Naive thymus-derived CD4-positive, alpha-beta T cell (primary cell): ENCODE results near the gene SLC22A1. TPM values are rescaled to one million over a fixed set of nuclear protein-coding genes. Genes with fewer than 3 reads are reported as not detected.

Experiments used
- ATAC-seq: fragments of 150-1000 bp; cut with Tn5 transposase; 2 replicates; pipeline ENCODE4 v1.10.0; 2021; ENCODE audit warnings: mild to moderate bottlenecking, moderate library complexity
- CTCF ChIA-PET: fragments of 350-600 bp; sonication (Branson Sonifier 250); formaldehyde crosslinking; loops from one replicate; lab custom pipeline; 2021; ENCODE audit warnings: antibody characterized with exemption; lab: Charles Lee
- POLR2A ChIA-PET: fragments of 350-600 bp; sonication (Branson Sonifier 250); formaldehyde crosslinking; loops from one replicate; lab custom pipeline; 2021; ENCODE audit warnings: antibody characterized with exemption, inconsistent platforms; lab: Charles Lee
- DNase-seq, 9 donors: peaks; one replicate each; pipeline versions ENCODE4 v3.0.0 to v3.0.0-alpha.2; 2020 to 2022; ENCODE audit warnings: mixed read lengths in 1 of 9
- H3K27ac ChIP-seq: one replicate; pipeline ENCODE4 v1.7.0; 2013; ENCODE audit warnings: mild to moderate bottlenecking, low read depth, low read length, moderate library complexity
- H3K27me3 ChIP-seq, 2 donors: one replicate each; pipeline ENCODE4 v1.7.0; 2013; ENCODE audit warnings: low read length in 2 of 2, mild to moderate bottlenecking in 2 of 2, moderate library complexity in 2 of 2; ENCODE audit not compliant: control insufficient read depth in 2 of 2, insufficient read depth in 2 of 2
- H3K36me3 ChIP-seq, 3 experiments: 1 replicate in 2 of 3; 2 replicates in 1 of 3; pipeline ENCODE4 v1.7.0; 2013; ENCODE audit warnings: low read length in 3 of 3, mild to moderate bottlenecking in 3 of 3, moderate library complexity in 1 of 3; ENCODE audit not compliant: insufficient read depth in 3 of 3, control insufficient read depth in 2 of 3
- H3K4me1 ChIP-seq, 2 donors: one replicate each; pipeline ENCODE4 v1.7.0; 2013; ENCODE audit warnings: low read length in 2 of 2, mild to moderate bottlenecking in 2 of 2, moderate library complexity in 1 of 2; ENCODE audit not compliant: control insufficient read depth in 2 of 2, insufficient read depth in 2 of 2
- H3K4me3 ChIP-seq: 2 replicates; pipeline ENCODE4 v1.7.0; 2013; ENCODE audit warnings: mild to moderate bottlenecking, low read length
- H3K9me3 ChIP-seq, 3 experiments: 1 replicate in 2 of 3; 2 replicates in 1 of 3; pipeline ENCODE4 v1.7.0; 2013; ENCODE audit warnings: low read length in 3 of 3; ENCODE audit not compliant: control insufficient read depth in 2 of 3
- H3K27ac Mint-ChIP-seq, 9 donors: one replicate each; pipeline ENCODE4 v1.8.0; 2020 to 2022; ENCODE audit warnings: mixed read lengths in 9 of 9, mild to moderate bottlenecking in 8 of 9, moderate library complexity in 5 of 9, inconsistent platforms in 2 of 9
- H3K27me3 Mint-ChIP-seq, 5 donors: one replicate each; pipeline ENCODE4 v1.8.0; 2021 to 2022; ENCODE audit warnings: mixed read lengths in 5 of 5, mild to moderate bottlenecking in 1 of 5
- H3K36me3 Mint-ChIP-seq, 5 donors: one replicate each; pipeline ENCODE4 v1.8.0; 2020 to 2022; ENCODE audit warnings: mixed read lengths in 5 of 5, mild to moderate bottlenecking in 3 of 5, inconsistent platforms in 1 of 5
- H3K4me1 Mint-ChIP-seq, 7 donors: one replicate each; pipeline ENCODE4 v1.8.0; 2020 to 2022; ENCODE audit warnings: mixed read lengths in 7 of 7, mild to moderate bottlenecking in 3 of 7, inconsistent platforms in 1 of 7
- H3K4me3 Mint-ChIP-seq, 10 donors: one replicate each; pipeline ENCODE4 v1.8.0; 2020 to 2022; ENCODE audit warnings: mild to moderate bottlenecking in 10 of 10, mixed read lengths in 10 of 10, moderate library complexity in 6 of 10, inconsistent platforms in 2 of 10
- H3K9me3 Mint-ChIP-seq, 11 donors: one replicate each; pipeline ENCODE4 v1.8.0; 2020 to 2022; ENCODE audit warnings: mixed read lengths in 11 of 11, mild to moderate bottlenecking in 4 of 11, inconsistent platforms in 1 of 11, moderate library complexity in 1 of 11
- intact Hi-C, 2 donors: fragments of 100-400 bp; cut with micrococcal nuclease; formaldehyde crosslinking; loops; one replicate each; pipeline ENCODE4 v1.15.1; 2023
- polyA plus RNA-seq, 2 donors: library from polyadenylated mRNA; unstranded; fragments of 300-500 nt; fragmentation: Illumina TruSeq; gene quantifications; one replicate each; pipeline ENCODE4 v1.2.3, GENCODE V29; 2021
- total RNA-seq, 6 experiments: library from RNA in 5 of 6; stranded (reverse) in 5 of 6; gene quantifications; 1 replicate in 5 of 6; 2 replicates in 1 of 6; pipeline ENCODE4 v1.2.3 and lab custom pipeline; 2021 to 2026

Gene SLC22A1
- total and polyA plus RNA-seq, 7 experiments from 2014 or later: 0.39 to 2.2 (median 1.3) TPM; not detected in 3

DNA sequence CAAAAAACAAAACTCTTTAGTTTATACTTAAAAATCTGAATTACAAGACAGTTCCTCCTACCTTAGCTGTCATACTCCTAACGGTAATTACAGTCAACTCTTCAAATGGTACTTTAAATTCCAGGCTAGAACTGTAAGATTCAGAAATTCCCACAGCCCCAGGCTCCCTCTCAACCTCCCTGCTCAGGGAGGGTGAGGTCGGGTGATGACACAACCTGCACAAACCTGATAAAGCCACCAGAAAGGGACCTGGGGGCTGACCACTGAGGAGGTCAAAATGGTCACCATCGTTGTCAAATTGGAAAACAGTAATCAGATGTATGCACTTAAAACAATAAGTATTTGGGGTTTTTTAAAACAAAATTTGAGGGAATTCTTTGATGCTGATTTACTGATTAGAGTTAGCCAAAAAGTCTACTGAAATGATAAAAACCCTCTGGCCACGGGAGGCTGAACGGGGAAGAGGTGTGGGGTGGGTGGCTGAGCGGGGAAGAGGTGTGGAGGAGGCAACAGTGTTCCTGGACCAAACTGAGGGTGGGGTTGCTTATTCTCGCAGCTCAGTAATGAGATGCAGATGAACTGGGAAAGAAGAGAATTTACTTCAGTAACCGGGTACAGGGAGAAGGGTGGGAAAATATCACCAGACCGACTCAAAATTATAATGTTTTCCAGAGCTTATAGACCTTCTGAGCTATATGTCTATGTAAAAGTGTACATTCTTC, 52.4 kb downstream of the SLC22A1 start:
- intact Hi-C loops: no loop called here

DNA sequence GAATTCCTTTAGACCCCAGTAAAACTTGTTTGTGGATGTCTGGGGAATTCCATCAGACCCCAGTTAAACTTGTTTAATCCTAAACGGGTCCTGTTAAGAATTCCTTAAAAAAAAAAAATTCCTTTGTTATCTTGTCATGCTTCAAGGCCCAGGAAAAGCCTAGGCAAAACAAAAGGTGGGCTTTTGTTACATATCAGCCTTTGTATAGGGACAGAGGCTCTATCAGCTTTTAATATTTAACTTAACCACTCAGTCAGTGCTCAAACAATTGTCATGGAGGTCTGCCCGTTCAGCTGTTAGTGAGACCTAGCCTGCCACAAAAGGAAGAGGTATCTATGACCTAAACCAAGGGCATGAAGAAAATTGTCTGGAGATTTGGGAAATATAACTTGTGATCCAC, 53.1 kb downstream of the SLC22A1 start:
- Histone ChIP-seq H3K4me1 (no peaks in the 10 kb centered on the region), H3K4me3 (no peak overlapping the region), H3K9me3 (no peaks in the 10 kb centered on the region), H3K27me3 (peaks cover 0 to 5% of the 10 kb centered on the region in 2 donors), H3K36me3 (no peaks in the 10 kb centered on the region), H3K27ac (no peak overlapping the region)
- DNase-seq (no peak), ATAC-seq (no peak)
- Mint-ChIP-seq H3K4me3 (no peak overlapping the region), H3K27ac (no peak overlapping the region), H3K27me3 (peaks cover 5 to 32% (median 23%) of the 10 kb centered on the region in 5 donors), H3K36me3 (no peaks in the 10 kb centered on the region), H3K4me1 (no peaks in the 10 kb centered on the region), H3K9me3 (peaks cover 0 to 3% (median 0%) of the 10 kb centered on the region in 11 donors)
- intact Hi-C loops: no loop called here
- CTCF ChIA-PET: interaction anchor here (0.5 kb wide), 1 partner anchor 337 kb away, joined by 4 read pairs; no protein-coding TSS in a partner anchor
- POLR2A ChIA-PET: no interaction called here

More for the DNA sequence above, 52.4 kb downstream of the SLC22A1 start:
- POLR2A ChIA-PET: no interaction called here
- Mint-ChIP-seq H3K4me3 (no peak overlapping the region), H3K27me3 (peaks cover 5 to 32% (median 23%) of the 10 kb centered on the region in 5 donors), H3K4me1 (no peaks in the 10 kb centered on the region), H3K9me3 (peaks cover 0 to 3% (median 0%) of the 10 kb centered on the region in 11 donors), H3K27ac (no peak overlapping the region), H3K36me3 (no peaks in the 10 kb centered on the region)
- no peaks in the 10 kb centered on the region for H3K9me3 ChIP-seq
- ATAC-seq (no peak), DNase-seq (no peak)
- CTCF ChIA-PET: interaction anchor here (0.5 kb wide), 1 partner anchor 338 kb away, joined by 4 read pairs; no protein-coding TSS in a partner anchor
- no peaks in the 10 kb centered on the region for H3K4me1 ChIP-seq
- no peak overlapping the region for H3K27ac ChIP-seq
- H3K36me3 ChIP-seq: no peaks in the 10 kb centered on the region
- peaks cover 0 to 5% of the 10 kb centered on the region in 2 donors for H3K27me3 ChIP-seq
- H3K4me3 ChIP-seq: no peak overlapping the region

DNA sequence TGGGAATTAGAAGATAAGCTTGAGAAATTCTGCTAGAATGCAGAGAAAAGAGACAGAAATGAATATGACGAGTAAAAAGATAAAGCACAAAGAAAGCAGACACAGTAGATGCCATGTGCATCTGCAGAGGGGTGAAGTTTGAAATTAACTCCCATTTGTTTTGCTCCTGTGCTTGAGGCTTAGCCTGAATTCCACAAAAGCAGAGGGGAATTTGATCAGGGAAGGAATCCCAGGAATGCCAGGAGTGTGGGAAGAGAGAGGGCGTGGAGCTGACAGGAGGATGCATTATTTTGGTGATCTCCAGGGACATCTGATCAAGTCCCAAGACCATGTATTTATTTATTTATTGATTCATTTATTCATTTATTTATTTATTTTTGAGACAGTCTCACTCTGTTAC, 55.6 kb downstream of the SLC22A1 start:
- POLR2A ChIA-PET: no interaction called here
- Histone ChIP-seq H3K4me1 (no peaks in the 10 kb centered on the region), H3K27me3 (no peaks in the 10 kb centered on the region), H3K27ac (no peak overlapping the region), H3K9me3 (no peaks in the 10 kb centered on the region), H3K36me3 (no peaks in the 10 kb centered on the region), H3K4me3 (no peak overlapping the region)
- CTCF ChIA-PET: no interaction called here
- intact Hi-C loops: no loop called here
- ATAC-seq (no peak), DNase-seq (no peak)
- H3K27me3 Mint-ChIP-seq: peaks cover 10 to 20% (median 14%) of the 10 kb centered on the region in 5 donors
- H3K36me3 Mint-ChIP-seq: no peaks in the 10 kb centered on the region
- H3K4me3 Mint-ChIP-seq: no peak overlapping the region
- no peaks in the 10 kb centered on the region for H3K4me1 Mint-ChIP-seq
- H3K27ac Mint-ChIP-seq: no peak overlapping the region
- H3K9me3 Mint-ChIP-seq: peaks cover 0 to 2% (median 0%) of the 10 kb centered on the region in 11 donors

DNA sequence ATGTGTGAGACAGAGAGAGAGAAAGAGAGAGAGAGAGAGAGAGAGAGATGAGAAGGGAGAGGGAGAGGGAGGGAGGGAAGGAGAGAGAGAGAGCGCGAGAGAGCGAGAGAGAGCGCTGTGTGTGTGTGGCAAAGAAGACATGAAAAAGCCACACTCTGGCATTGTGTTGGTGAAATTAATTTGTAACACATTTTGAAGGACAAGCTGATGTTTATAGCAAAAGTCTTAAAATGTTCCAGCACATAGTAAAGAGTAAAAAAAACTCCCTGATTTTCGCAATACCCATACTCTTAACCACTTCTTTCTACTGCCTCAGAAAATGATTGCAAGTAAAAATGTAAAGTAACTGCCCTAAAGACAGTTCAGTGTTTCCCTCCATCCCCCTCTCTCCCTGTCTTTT, 56.7 kb downstream of the SLC22A1 start:
- ATAC-seq: no peak
- peaks cover 0 to 2% (median 0%) of the 10 kb centered on the region in 11 donors for H3K9me3 Mint-ChIP-seq
- no peaks in the 10 kb centered on the region for H3K9me3 ChIP-seq
- no peak overlapping the region for H3K27ac Mint-ChIP-seq
- no peak overlapping the region for H3K27ac ChIP-seq
- H3K4me1 ChIP-seq: no peaks in the 10 kb centered on the region
- peaks cover 6 to 22% (median 14%) of the 10 kb centered on the region in 5 donors for H3K27me3 Mint-ChIP-seq
- H3K4me1 Mint-ChIP-seq: no peaks in the 10 kb centered on the region
- no peaks in the 10 kb centered on the region for H3K36me3 Mint-ChIP-seq
- H3K36me3 ChIP-seq: no peaks in the 10 kb centered on the region
- POLR2A ChIA-PET: no interaction called here
- CTCF ChIA-PET: interaction anchor here (0.6 kb wide), 1 partner anchor 1355 kb away, joined by 3 read pairs; no protein-coding TSS in a partner anchor
- no peak overlapping the region for H3K4me3 Mint-ChIP-seq
- no peaks in the 10 kb centered on the region for H3K27me3 ChIP-seq
- H3K4me3 ChIP-seq: no peak overlapping the region
- intact Hi-C loops: no loop called here
- no peak for DNase-seq

DNA sequence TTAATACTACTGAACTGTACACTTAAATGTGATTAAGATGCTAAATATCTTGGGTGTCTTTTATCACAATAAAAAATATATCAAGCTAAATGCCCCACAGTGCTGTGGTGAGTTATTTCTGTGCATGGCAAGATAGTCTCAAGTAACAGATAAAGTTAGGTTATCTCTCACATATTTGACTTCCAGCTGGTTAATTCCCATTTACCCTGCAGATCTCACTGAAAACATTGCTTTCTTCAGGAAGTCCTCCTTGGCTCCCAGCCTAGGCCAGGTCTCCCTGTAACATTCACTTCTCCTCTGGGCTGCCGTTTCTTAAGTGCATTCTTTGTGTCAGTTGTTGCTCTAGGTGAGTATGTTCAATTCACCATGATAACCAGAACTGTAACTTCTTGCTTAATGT, 59.1 kb downstream of the SLC22A1 start:
- ATAC-seq: no peak
- intact Hi-C loops: no loop called here

DNA sequence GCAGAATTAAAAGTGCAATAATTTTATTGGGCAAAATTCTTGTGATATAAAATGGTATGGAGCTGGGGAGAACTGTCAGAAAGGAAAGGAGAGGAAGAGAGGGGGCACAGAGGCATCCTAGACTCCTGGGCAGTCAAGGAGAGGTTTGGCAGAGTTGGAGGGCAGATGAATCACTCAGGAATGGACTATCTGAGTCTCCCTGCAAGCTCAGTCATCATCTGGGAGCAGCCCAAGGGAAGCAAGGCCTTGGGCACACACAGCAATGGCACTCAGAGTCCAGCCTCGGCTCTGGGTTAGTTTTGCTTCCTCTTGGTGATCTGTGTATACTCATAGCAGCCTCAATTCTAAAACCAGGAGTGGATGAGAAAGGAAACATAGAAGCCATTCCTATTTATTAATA, 67.2 kb downstream of the SLC22A1 start:
- H3K4me1 Mint-ChIP-seq: no peaks in the 10 kb centered on the region
- Histone ChIP-seq H3K36me3 (no peaks in the 10 kb centered on the region), H3K27ac (no peak overlapping the region), H3K4me3 (no peak overlapping the region), H3K9me3 (peaks cover 0 to 11% (median 0%) of the 10 kb centered on the region in 3 experiments), H3K27me3 (no peaks in the 10 kb centered on the region), H3K4me1 (no peaks in the 10 kb centered on the region)
- ChIA-PET CTCF (no interaction called here), POLR2A (no interaction called here)
- ATAC-seq (no peak), DNase-seq (no peak)
- intact Hi-C loops: no loop called here
- H3K9me3 Mint-ChIP-seq: peaks cover 6 to 52% (median 21%) of the 10 kb centered on the region in 11 donors
- H3K27me3 Mint-ChIP-seq: peaks cover 0 to 27% (median 15%) of the 10 kb centered on the region in 5 donors
- H3K36me3 Mint-ChIP-seq: peaks cover 0 to 11% (median 6%) of the 10 kb centered on the region in 5 donors
- no peak overlapping the region for H3K27ac Mint-ChIP-seq
- no peak overlapping the region for H3K4me3 Mint-ChIP-seq

More for the DNA sequence above, 59.1 kb downstream of the SLC22A1 start:
- DNase-seq: no peak
- Histone ChIP-seq H3K27me3 (no peaks in the 10 kb centered on the region), H3K4me1 (no peaks in the 10 kb centered on the region), H3K27ac (no peak overlapping the region), H3K9me3 (no peaks in the 10 kb centered on the region), H3K4me3 (no peak overlapping the region), H3K36me3 (no peaks in the 10 kb centered on the region)
- Mint-ChIP-seq H3K27ac (no peak overlapping the region), H3K9me3 (peaks cover 0 to 9% (median 1%) of the 10 kb centered on the region in 11 donors), H3K4me1 (no peaks in the 10 kb centered on the region), H3K4me3 (no peak overlapping the region), H3K36me3 (peaks cover 0 to 10% (median 0%) of the 10 kb centered on the region in 5 donors), H3K27me3 (peaks cover 11 to 35% (median 20%) of the 10 kb centered on the region in 5 donors)
- CTCF ChIA-PET: no interaction called here
- POLR2A ChIA-PET: no interaction called here
